AG04450 (cell line): Measurements from ENCODE around the gene HBG1. TPM values are rescaled to one million over a fixed set of nuclear protein-coding genes. Genes with fewer than 3 reads are reported as not detected.

Source experiments
- CTCF ChIA-PET: fragments of 300-600, 350-600 bp; formaldehyde crosslinking; extraction: SDS; loops from one replicate; lab custom pipeline; 2022; ENCODE audit warnings: antibody characterized with exemption, inconsistent platforms; lab: Charles Lee
- POLR2A ChIA-PET: fragments of 350-600 bp; formaldehyde crosslinking; extraction: SDS; loops from one replicate; lab custom pipeline; 2021; ENCODE audit warnings: antibody characterized with exemption, inconsistent platforms; lab: Yijun Ruan, JAX
- DNase-seq: peaks from one replicate; pipeline ENCODE4 v3.0.0-alpha.2; 2011; ENCODE audit warnings: low read depth, low spot score
- H3K27ac ChIP-seq: one replicate; pipeline ENCODE4 v1.5.1; 2012; ENCODE audit warnings: low read depth, low read length, control low read depth
- H3K27me3 ChIP-seq: one replicate; pipeline ENCODE4 v1.6.0; 2012; ENCODE audit warnings: low read length; ENCODE audit not compliant: control insufficient read depth, insufficient read depth
- H3K4me3 ChIP-seq: 2 replicates; pipeline ENCODE4 v1.5.1; 2011; ENCODE audit warnings: mild to moderate bottlenecking, low read depth, low read length, control low read depth
- H3K9me3 ChIP-seq: 2 replicates; pipeline ENCODE4 v1.5.1; 2012; ENCODE audit warnings: low read length; ENCODE audit not compliant: control insufficient read depth, insufficient read depth
- CTCF ChIP-seq: IDR thresholded peaks from 2 replicates; pipeline ENCODE4 v1.5.1; 2011; ENCODE audit warnings: low read depth, low read length, control low read depth, inconsistent platforms
- polyA plus RNA-seq: library from polyadenylated mRNA; depleted of rRNA; stranded (reverse); fragments of >200 nt; gene quantifications from 2 replicates; pipeline ENCODE4 v1.2.3, GENCODE V29; 2011

HBG1 gene
- polyA plus RNA-seq, 1 experiment, result 0.41 TPM

GRCh38 chr11:5241458-5241857 lies 8.2 kb downstream of the HBG1 start:
- no peak for TF ChIP-seq CTCF
- no peaks in the 10 kb centered on the region for H3K9me3 ChIP-seq
- POLR2A ChIA-PET, result no interaction called here
- no peak overlapping the region for H3K4me3 ChIP-seq
- CTCF ChIA-PET, result interaction anchor here (1.5 kb wide), 1 partner anchor 37 kb away, joined by 8 read pairs; no protein-coding TSS in a partner anchor
- H3K27ac ChIP-seq, result no peak overlapping the region
- H3K27me3 ChIP-seq, result no peaks in the 10 kb centered on the region
- no peak for DNase-seq

GRCh38 chr11:5240458-5240857 lies 9.2 kb downstream of the HBG1 start:
- no peak overlapping the region for H3K27ac ChIP-seq
- H3K9me3 ChIP-seq, result no peaks in the 10 kb centered on the region
- no peak for TF ChIP-seq CTCF
- DNase-seq, result no peak
- CTCF ChIA-PET, result interaction anchor here (1.5 kb wide), 1 partner anchor 36 kb away, joined by 8 read pairs; no protein-coding TSS in a partner anchor
- POLR2A ChIA-PET, result no interaction called here
- H3K27me3 ChIP-seq, result no peaks in the 10 kb centered on the region
- no peak overlapping the region for H3K4me3 ChIP-seq

- no peak for TF ChIP-seq CTCF
- no peak for DNase-seq
- ChIA-PET POLR2A (no interaction called here), CTCF (interaction anchor here (1.5 kb wide), 1 partner anchor 36 kb away, joined by 8 read pairs; no protein-coding TSS in a partner anchor)
- Histone ChIP-seq H3K27ac (no peak overlapping the region), H3K4me3 (no peak overlapping the region), H3K27me3 (no peaks in the 10 kb centered on the region), H3K9me3 (no peaks in the 10 kb centered on the region)
These were observed 9.6 kb downstream of the HBG1 start for GRCh38 chr11:5240056-5240455.

GRCh38 chr11:5239046-5239445 lies 10.6 kb downstream of the HBG1 start:
- no peaks in the 10 kb centered on the region for H3K9me3 ChIP-seq
- no peak overlapping the region for H3K4me3 ChIP-seq
- no peaks in the 10 kb centered on the region for H3K27me3 ChIP-seq
- H3K27ac ChIP-seq, result no peak overlapping the region
- no peak for TF ChIP-seq CTCF
- CTCF ChIA-PET, result no interaction called here
- POLR2A ChIA-PET, result no interaction called here
- no peak for DNase-seq

GRCh38 chr11:5238486-5238885 lies 11.2 kb downstream of the HBG1 start:
- H3K27me3 ChIP-seq, result no peaks in the 10 kb centered on the region
- no peak overlapping the region for H3K4me3 ChIP-seq
- CTCF ChIA-PET, result interaction anchor here (1.9 kb wide), 1 partner anchor 34 kb away, joined by 3 read pairs; no protein-coding TSS in a partner anchor
- H3K9me3 ChIP-seq, result no peaks in the 10 kb centered on the region
- TF ChIP-seq CTCF, result no peak
- no peak for DNase-seq
- H3K27ac ChIP-seq, result no peak overlapping the region
- POLR2A ChIA-PET, result no interaction called here
